GM19328 (cell line): ENCODE measurements around the gene TRIML2.

Experiments
- ATAC-seq: cut with Tn5 transposase; IDR thresholded peaks from one replicate; pipeline ENCODE4 v1.9.1; 2021; ENCODE audit warnings: mild to moderate bottlenecking, moderate library complexity; ENCODE audit not compliant: unreplicated experiment

Gene TRIML2

GRCh38 chr4:188109157-188109755 is at the start of gene TRIML2:
TSS of gene TRIML2 (minus strand) at chr4:188109603. CDS start at chr4:188105368, 4,235 bp downstream.
- no peak for ATAC-seq

- no peak for ATAC-seq
Measured at GRCh38 chr4:188158336-188158735, 48.9 kb upstream of the TRIML2 start.

GRCh38 chr4:188154668-188155405 is 45.4 kb upstream of the TRIML2 start:
- no peak for ATAC-seq

- no peak for ATAC-seq
Measured at GRCh38 chr4:188147776-188148175, 38.4 kb upstream of the TRIML2 start.

- no peak for ATAC-seq
Measured at GRCh38 chr4:188147176-188147575, 37.8 kb upstream of the TRIML2 start.

- ATAC-seq: no peak
Measured at GRCh38 chr4:188146618-188147017, 37.2 kb upstream of the TRIML2 start.

- ATAC-seq: no peak
Measured at GRCh38 chr4:188145601-188146000, 36.2 kb upstream of the TRIML2 start.

- no peak for ATAC-seq
Measured at GRCh38 chr4:188143731-188144130, 34.3 kb upstream of the TRIML2 start.

- no peak for ATAC-seq
Measured at GRCh38 chr4:188139671-188140070, 30.3 kb upstream of the TRIML2 start.

- ATAC-seq: no peak
Measured at GRCh38 chr4:188139141-188139540, 29.7 kb upstream of the TRIML2 start, which contains the start of gene TRIML1. TSS of gene TRIML1 (plus strand) at chr4:188139441. CDS start at chr4:188139559, 118 bp downstream.

GRCh38 chr4:188138227-188138626 is 28.8 kb upstream of the TRIML2 start:
- no peak for ATAC-seq

GRCh38 chr4:188132232-188132631 is 22.8 kb upstream of the TRIML2 start:
- no peak for ATAC-seq

GRCh38 chr4:188130355-188130754 is 21.0 kb upstream of the TRIML2 start:
- no peak for ATAC-seq

GRCh38 chr4:188127214-188127874 is 17.9 kb upstream of the TRIML2 start:
- ATAC-seq: no peak

- no peak for ATAC-seq
Measured at GRCh38 chr4:188121530-188121929, 12.1 kb upstream of the TRIML2 start.

GRCh38 chr4:188117631-188118324 is 8.4 kb upstream of the TRIML2 start:
- ATAC-seq: no peak

GRCh38 chr4:188113156-188113555 is 3.8 kb upstream of the TRIML2 start:
- ATAC-seq: no peak

- no peak for ATAC-seq
Measured at GRCh38 chr4:188111955-188112354, 2.6 kb upstream of the TRIML2 start.

GRCh38 chr4:188110741-188111471 is 1.5 kb upstream of the TRIML2 start:
- no peak for ATAC-seq

GRCh38 chr4:188110036-188110435 is 633 bp upstream of the TRIML2 start:
- no peak for ATAC-seq
